Ishikawa (cell line): Measurements from ENCODE around the gene NPIPA3.

Source experiments
- NFIC ChIP-seq: IDR thresholded peaks from 2 replicates; pipeline ENCODE4 v1.6.1; 2012
- RAD21 ChIP-seq: IDR thresholded peaks from 2 replicates; pipeline ENCODE4 v1.6.1; 2012; ENCODE audit warnings: low read depth

DNA sequence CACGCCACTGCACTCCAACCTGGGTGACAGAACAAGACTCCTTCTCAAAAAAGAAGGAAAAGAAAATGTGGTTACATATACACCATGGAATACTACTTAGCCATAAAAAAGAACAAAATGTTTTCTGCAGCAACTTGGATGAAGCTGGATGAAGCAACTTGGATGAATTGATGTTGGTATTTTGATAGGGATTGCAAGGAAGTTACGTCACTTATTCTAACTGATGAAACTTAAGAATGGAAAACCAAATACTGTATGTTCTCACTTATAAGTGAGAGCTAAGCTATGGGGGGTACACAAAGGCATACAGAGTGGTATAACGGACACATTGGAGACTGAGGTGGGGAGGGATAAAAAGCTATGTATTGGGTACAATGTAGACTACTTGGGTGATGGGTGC is 26.6 kb upstream of the NPIPA3 start:
- TF ChIP-seq NFIC (no peak), RAD21 (no peak)
